Measurements from ENCODE around the gene SPON1. TPM values are rescaled to one million over a fixed set of nuclear protein-coding genes. Genes with fewer than 3 reads are reported as not detected.

Gene SPON1
- total and polyA plus RNA-seq, 9 donors = 11.9 to 112 (median 56.4) TPM

DNA sequence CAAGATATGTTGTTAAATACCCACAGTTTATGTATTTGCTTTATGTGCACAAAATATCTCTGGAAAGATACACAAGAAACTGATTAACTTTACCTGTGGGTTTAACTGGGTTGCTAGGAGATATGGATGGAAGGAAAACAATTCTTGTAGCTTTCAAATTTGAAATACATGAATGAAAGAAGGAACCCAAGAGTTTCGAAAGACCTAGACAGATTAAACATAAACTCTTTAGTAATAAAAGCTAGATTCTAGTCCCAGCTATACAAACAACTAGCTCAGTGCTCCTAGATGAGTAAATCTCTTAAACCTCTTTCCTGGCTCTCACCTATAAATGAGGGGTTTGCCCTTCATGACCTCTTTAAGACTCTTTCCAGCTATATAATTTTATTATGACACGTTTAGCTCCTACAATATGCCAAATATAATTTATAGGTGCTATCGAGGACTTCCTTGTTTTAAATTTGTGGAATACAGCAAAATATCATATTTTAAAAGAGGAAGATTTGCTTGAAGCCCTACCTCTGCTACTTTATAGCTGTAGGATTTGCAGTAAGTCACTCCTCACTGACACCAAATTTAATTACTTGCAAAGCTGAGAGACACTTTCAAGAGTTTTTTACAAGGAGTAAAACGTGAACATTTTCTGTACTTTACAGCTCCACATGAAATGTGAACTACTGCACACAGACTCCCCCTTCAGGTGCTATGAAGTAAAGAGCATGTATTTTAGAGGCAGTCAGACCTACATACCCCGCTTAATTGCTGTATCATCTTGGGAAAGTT lies 345.8 kb downstream of the SPON1 start:
- H3K4me1 ChIP-seq (ENCODE audit: insufficient read depth) = no peaks in the 10 kb centered on the region
- H3K27me3 ChIP-seq = no peaks in the 10 kb centered on the region
- TF ChIP-seq POLR2A (IDR thresholded peaks at IDR 0.05) (no peak), CTCF (IDR thresholded peaks at IDR 0.05) (peak in 1 of 3 donors; percentile 23)
- no peak for DNase-seq
- intact Hi-C loops (cut with DNase I) = loop anchor here in 1 of 4 donors (10.0 kb wide), 1 partner anchor 146 kb away; no protein-coding TSS in a partner anchor
- 37 to 42% (median 38%) methylated on average over 5 of the region's 5 CpGs for WGBS, 3 donors
- H3K36me3 ChIP-seq = no peaks in the 10 kb centered on the region
- no peak overlapping the region for H3K4me3 ChIP-seq
- no peaks in the 10 kb centered on the region for H3K9me3 ChIP-seq
- H3K27ac ChIP-seq = no peak overlapping the region

GRCh38 chr11:14308897-14309387 lies 346.4 kb downstream of the SPON1 start:
- intact Hi-C loops (cut with DNase I) = loop anchor here in 1 of 4 donors (10.0 kb wide), 1 partner anchor 146 kb away; no protein-coding TSS in a partner anchor
- H3K27ac ChIP-seq = no peak overlapping the region
- no peaks in the 10 kb centered on the region for H3K27me3 ChIP-seq
- H3K4me1 ChIP-seq (ENCODE audit: insufficient read depth) = peaks cover 2% of the 10 kb centered on the region
- WGBS, 3 donors = 96 to 100% (median 98%) methylated on average over 1 of the region's 1 CpG
- H3K9me3 ChIP-seq = no peaks in the 10 kb centered on the region
- no peak overlapping the region for H3K4me3 ChIP-seq
- no peaks in the 10 kb centered on the region for H3K36me3 ChIP-seq
- TF ChIP-seq EP300 (IDR thresholded peaks at IDR 0.05) (no peak), POLR2A (IDR thresholded peaks at IDR 0.05) (no peak), CTCF (IDR thresholded peaks at IDR 0.05) (no peak)
- DNase-seq = no peak

DNA sequence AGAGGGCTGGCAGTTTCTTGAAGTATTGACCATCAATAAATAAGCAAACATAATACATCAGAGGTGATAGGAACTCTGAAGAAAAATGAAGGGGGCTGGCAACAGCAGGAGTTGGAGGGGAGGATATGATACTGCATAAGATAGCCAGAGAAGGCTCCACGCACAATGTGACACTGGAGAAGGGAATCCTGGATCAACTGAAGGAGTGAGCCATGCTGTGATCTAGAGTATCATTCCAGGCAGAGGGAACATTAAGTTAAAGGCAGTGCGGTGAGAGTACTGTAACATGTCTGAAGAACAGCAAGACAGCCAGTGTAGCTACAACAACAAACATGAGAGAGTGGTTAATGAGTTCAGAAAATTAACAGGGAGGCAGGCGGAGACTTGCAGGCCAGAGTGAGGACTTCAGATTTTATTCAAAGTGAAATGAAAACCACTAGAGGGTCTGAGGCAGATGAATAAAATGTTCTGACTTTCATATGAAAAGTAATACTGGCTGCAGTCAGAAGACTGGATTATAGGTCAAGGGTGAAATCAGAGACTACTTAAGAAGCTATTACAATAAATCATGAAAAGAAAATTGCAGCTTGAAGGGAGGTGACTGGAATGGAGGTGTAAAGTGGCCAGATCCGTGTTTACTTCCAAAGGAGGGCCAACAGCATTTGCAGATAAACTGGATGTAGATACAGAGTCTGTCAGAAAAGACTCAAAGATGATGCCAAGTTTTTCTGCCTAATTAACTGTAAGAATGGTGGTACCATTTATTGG lies 347.1 kb downstream of the SPON1 start:
- WGBS, 3 donors = 81 to 88% (median 86%) methylated on average over 4 of the region's 4 CpGs
- H3K4me3 ChIP-seq = no peak overlapping the region
- no peak overlapping the region for H3K27ac ChIP-seq
- no peak for TF ChIP-seq POLR2A (IDR thresholded peaks at IDR 0.05)
- TF ChIP-seq EP300 (IDR thresholded peaks at IDR 0.05) = no peak
- no peak for TF ChIP-seq CTCF (IDR thresholded peaks at IDR 0.05)
- H3K4me1 ChIP-seq (ENCODE audit: insufficient read depth) = peaks cover 2% of the 10 kb centered on the region
- intact Hi-C loops (cut with DNase I) = loop anchor here in 1 of 4 donors (10.0 kb wide), 1 partner anchor 145 kb away; no protein-coding TSS in a partner anchor
- no peaks in the 10 kb centered on the region for H3K36me3 ChIP-seq
- no peaks in the 10 kb centered on the region for H3K27me3 ChIP-seq
- DNase-seq = no peak
- H3K9me3 ChIP-seq = no peaks in the 10 kb centered on the region

GRCh38 chr11:14310679-14311078 lies 348.2 kb downstream of the SPON1 start:
- 26 to 50% (median 28%) methylated on average over 1 of the region's 1 CpG for WGBS, 3 donors
- DNase-seq = no peak
- intact Hi-C loops (cut with DNase I) = no loop called here
- peaks cover 2% of the 10 kb centered on the region for H3K4me1 ChIP-seq (ENCODE audit: insufficient read depth)
- no peaks in the 10 kb centered on the region for H3K27me3 ChIP-seq
- TF ChIP-seq EP300 (IDR thresholded peaks at IDR 0.05) (no peak), CTCF (IDR thresholded peaks at IDR 0.05) (no peak), POLR2A (IDR thresholded peaks at IDR 0.05) (no peak)
- no peaks in the 10 kb centered on the region for H3K36me3 ChIP-seq
- H3K27ac ChIP-seq = no peak overlapping the region
- H3K4me3 ChIP-seq = no peak overlapping the region
- H3K9me3 ChIP-seq = no peaks in the 10 kb centered on the region

All from ovary (tissue), 9 donors.